HEK293T (cell line): ENCODE data around the gene TRIM49D1.
"Not testable (repeated sequence)": the region's sequence is repeated elsewhere in the genome, so short reads cannot be mapped to it uniquely, and the experiment has no call there.

ENCODE experiments used
- CTCF ChIA-PET: fragments of 350-600 bp; formaldehyde crosslinking; extraction: SDS; loops from one replicate; lab custom pipeline; 2021; ENCODE audit warnings: antibody characterized with exemption, inconsistent platforms; lab: Yijun Ruan, JAX
- POLR2A ChIA-PET: fragments of 350-600 bp; formaldehyde crosslinking; extraction: SDS; loops from one replicate; lab custom pipeline; 2020; ENCODE audit warnings: antibody characterized with exemption, inconsistent platforms; lab: Yijun Ruan, JAX
- DNase-seq: peaks from one replicate; pipeline ENCODE4 v3.0.0; 2012; ENCODE audit warnings: mixed read lengths; ENCODE audit errors: extremely low spot score
- ARNT ChIP-seq: fragments of 450-650 bp; IDR thresholded peaks from 2 replicates; pipeline ENCODE4 v1.6.1; 2017; ENCODE audit warnings: mild to moderate bottlenecking
- BHLHE40 ChIP-seq: fragments of 450-650 bp; IDR thresholded peaks from 2 replicates; pipeline ENCODE4 v1.6.1; 2016; ENCODE audit warnings: mild to moderate bottlenecking, moderate library complexity, borderline replicate concordance
- CTBP1 ChIP-seq: fragments of 450-650 bp; IDR thresholded peaks from 2 replicates; pipeline ENCODE4 v1.6.1; 2016; ENCODE audit warnings: borderline replicate concordance
- ELF4 ChIP-seq: fragments of 450-650 bp; IDR thresholded peaks from 2 replicates; pipeline ENCODE4 v1.6.1; 2017; ENCODE audit warnings: antibody characterized with exemption
- FOXA1 ChIP-seq: fragments of 450-650 bp; IDR thresholded peaks from 2 replicates; pipeline ENCODE4 v1.6.1; 2016; ENCODE audit warnings: mild to moderate bottlenecking
- FOXK2 ChIP-seq: fragments of 450-650 bp; IDR thresholded peaks from 2 replicates; pipeline ENCODE4 v1.6.1; 2016; ENCODE audit warnings: mild to moderate bottlenecking
- FOXM1 ChIP-seq: fragments of 450-650 bp; IDR thresholded peaks from 2 replicates; pipeline ENCODE4 v1.6.1; 2017; ENCODE audit warnings: mild to moderate bottlenecking, borderline replicate concordance
- HDGF ChIP-seq: fragments of 450-650 bp; IDR thresholded peaks from 2 replicates; pipeline ENCODE4 v1.6.1; 2017; ENCODE audit warnings: antibody characterized with exemption, borderline replicate concordance
- L3MBTL2 ChIP-seq: fragments of 450-650 bp; conservative IDR thresholded peaks from 2 replicates; pipeline ENCODE4 v1.6.1; 2016; ENCODE audit warnings: mild to moderate bottlenecking
- LEF1 ChIP-seq: fragments of 450-650 bp; IDR thresholded peaks from 2 replicates; pipeline ENCODE4 v1.6.1; 2017; ENCODE audit warnings: mild to moderate bottlenecking, borderline replicate concordance
- NFRKB ChIP-seq: fragments of 450-650 bp; IDR thresholded peaks from 2 replicates; pipeline ENCODE4 v1.6.1; 2016; ENCODE audit warnings: mild to moderate bottlenecking, moderate library complexity
- SP1 ChIP-seq: fragments of 450-650 bp; IDR thresholded peaks from 2 replicates; pipeline ENCODE4 v1.6.1; 2017
- SUZ12 ChIP-seq: fragments of 450-650 bp; IDR thresholded peaks from 2 replicates; pipeline ENCODE4 v1.6.1; 2016; ENCODE audit warnings: mild to moderate bottlenecking
- TARDBP ChIP-seq: fragments of 450-650 bp; IDR thresholded peaks from 2 replicates; pipeline ENCODE4 v1.6.1; 2016
- ZNF384 ChIP-seq: fragments of 450-650 bp; IDR thresholded peaks from 2 replicates; pipeline ENCODE4 v1.6.1; 2016
- TF ChIP-seq, protein P1 (sequence below): fragments of 450-650 bp; IDR thresholded peaks from 2 replicates; pipeline ENCODE4 v1.6.1; 2016

TRIM49D1 gene, protein sequence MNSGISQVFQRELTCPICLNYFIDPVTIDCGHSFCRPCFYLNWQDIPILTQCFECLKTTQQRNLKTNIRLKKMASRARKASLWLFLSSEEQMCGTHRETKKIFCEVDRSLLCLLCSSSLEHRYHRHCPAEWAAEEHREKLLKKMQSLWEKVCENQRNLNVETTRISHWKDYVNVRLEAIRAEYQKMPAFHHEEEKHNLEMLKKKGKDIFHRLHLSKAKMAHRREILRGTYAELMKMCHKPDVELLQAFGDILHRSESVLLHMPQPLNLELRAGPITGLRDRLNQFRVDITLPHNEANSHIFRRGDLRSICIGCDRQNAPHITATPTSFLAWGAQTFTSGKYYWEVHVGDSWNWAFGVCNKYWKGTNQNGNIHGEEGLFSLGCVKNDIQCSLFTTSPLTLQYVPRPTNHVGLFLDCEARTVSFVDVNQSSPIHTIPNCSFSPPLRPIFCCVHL

DNA sequence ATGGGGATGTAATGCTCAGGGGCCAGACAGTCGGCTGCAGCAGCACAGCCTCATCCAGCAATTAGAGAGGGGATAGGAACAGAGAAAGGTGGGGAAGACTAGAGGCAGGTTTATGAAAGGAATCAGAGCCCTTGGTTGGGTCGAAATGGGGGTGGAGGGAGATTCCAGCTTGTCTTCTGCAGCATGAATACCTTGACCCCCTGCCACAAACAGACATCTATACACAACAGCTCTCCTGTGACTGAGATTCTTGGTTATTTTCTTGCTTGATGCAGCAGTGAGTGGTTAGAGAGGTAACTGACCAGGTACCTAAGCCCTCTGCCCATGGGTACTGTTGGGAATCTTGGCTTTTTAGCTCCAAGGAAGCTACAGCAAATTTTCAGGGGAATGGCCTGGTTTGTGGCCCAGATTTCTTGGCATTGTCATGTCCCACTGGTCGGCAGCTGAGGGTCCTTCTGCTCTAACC is at the start of gene TRIM49D1:
TRIM49D1 (minus strand) TSS at position 51 of the 466 bp plus-strand sequence. CDS start 4,535 bp downstream, outside the sequence.
- CTCF ChIA-PET, result no interaction called here
- no peak for TF ChIP-seq L3MBTL2
- TF ChIP-seq FOXM1, result no peak
- TF ChIP-seq, protein P1, sequence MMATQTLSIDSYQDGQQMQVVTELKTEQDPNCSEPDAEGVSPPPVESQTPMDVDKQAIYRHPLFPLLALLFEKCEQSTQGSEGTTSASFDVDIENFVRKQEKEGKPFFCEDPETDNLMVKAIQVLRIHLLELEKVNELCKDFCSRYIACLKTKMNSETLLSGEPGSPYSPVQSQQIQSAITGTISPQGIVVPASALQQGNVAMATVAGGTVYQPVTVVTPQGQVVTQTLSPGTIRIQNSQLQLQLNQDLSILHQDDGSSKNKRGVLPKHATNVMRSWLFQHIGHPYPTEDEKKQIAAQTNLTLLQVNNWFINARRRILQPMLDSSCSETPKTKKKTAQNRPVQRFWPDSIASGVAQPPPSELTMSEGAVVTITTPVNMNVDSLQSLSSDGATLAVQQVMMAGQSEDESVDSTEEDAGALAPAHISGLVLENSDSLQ, result no peak
- no peak for TF ChIP-seq FOXK2
- TF ChIP-seq BHLHE40, result no peak
- TF ChIP-seq FOXA1, result no peak
- no peak for TF ChIP-seq HDGF
- no peak for TF ChIP-seq NFRKB
- TF ChIP-seq ARNT, result no peak
- no peak for TF ChIP-seq CTBP1
- no peak for TF ChIP-seq SUZ12
- no peak for TF ChIP-seq TARDBP
- no peak for TF ChIP-seq LEF1
- no peak for TF ChIP-seq SP1
- TF ChIP-seq ELF4, result no peak
- no peak for TF ChIP-seq ZNF384
- POLR2A ChIA-PET, result no interaction called here
- DNase-seq, result no peak

DNA sequence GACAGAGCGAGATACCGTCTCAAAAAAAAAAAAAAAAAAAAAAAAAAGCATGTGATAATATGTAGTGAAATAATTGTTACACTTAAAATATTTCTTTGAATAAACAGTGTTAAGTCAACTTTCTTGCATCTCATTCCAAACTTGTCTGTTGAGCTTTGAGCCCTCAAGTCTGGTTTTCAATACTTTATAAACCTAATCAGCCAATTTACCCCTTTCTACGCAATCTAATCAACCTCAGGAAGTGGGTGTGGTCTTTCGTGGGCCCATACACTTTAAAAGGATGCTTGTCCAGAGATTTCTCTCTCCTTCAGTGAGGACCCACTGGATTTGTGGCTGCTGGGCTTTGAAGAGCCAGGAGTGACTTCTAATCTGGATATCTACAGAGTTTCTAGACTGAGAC is 43.7 kb upstream of the TRIM49D1 start, which contains the start of gene TRIM64:
TRIM64 (plus strand) TSS at position 301 of the 400 bp plus-strand sequence. CDS start 2,467 bp downstream, outside the sequence.
- DNase-seq, CTCF ChIA-PET, POLR2A ChIA-PET: not testable (repeated sequence)

DNA sequence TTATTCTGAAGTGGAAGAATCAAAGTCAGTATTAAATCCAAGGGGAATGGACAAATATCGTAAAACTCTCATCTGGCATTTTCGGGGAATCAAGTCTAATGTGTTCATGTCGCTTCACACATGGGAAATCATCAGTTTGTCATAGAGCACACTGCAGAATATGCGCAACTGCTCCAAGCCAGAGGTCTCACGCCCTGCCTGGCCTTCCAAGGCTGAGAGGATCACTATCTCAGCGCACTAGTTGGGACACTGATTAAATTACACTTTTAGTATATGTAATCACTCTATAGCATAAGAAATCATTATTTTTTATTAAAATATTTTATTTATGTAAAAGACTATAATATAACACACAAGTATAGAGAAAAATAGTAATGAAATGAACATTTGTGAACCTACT is 38.8 kb upstream of the TRIM49D1 start:
- POLR2A ChIA-PET, CTCF ChIA-PET, DNase-seq: not testable (repeated sequence)

DNA sequence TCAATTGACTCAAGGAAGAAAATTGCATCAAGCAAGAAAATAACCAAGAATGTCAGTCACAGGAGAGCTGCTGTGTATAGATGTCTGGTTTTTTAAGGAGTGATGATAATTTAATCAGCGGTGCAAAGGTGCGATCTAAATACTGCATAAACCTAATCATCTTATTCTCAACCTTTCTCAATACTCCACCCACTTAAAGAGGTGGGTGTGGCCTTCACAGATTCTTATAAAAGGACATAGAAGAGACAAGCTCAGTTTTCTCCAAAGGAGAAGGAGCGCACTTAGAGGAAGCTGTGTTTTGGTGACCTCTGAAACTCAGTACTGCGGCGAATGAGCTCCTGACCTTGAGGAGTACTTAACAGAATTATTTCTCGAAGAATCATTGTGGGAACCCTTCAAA is 1.7 kb upstream of the TRIM49D1 start, which contains the start of gene TRIM49D2:
TRIM49D2 (plus strand) TSS at position 301 of the 400 bp plus-strand sequence. CDS start 2,698 bp downstream, outside the sequence.
- POLR2A ChIA-PET, DNase-seq, CTCF ChIA-PET: not testable (repeated sequence)

DNA sequence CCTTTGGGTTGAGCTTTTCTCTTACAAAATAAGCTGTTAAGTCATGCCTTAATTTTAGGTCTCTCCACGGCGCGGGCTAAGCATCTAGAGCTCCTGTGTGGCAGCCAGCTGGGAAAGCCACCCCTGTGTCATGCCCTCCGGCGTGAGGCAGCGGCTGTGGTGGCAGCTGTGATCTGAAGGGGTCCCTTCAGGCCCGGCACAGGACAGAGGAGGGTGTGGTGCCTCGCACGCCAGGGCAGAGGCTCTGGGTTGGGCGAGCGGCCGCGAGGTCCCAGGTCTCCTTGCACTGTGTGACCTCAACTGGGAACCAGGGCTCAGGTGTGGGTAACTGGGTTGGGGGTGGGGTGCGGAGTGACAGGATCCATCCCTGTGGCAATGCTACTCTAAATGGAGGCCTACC is 21.2 kb downstream of the TRIM49D1 start:
- POLR2A ChIA-PET, CTCF ChIA-PET, DNase-seq: not testable (repeated sequence)

DNA sequence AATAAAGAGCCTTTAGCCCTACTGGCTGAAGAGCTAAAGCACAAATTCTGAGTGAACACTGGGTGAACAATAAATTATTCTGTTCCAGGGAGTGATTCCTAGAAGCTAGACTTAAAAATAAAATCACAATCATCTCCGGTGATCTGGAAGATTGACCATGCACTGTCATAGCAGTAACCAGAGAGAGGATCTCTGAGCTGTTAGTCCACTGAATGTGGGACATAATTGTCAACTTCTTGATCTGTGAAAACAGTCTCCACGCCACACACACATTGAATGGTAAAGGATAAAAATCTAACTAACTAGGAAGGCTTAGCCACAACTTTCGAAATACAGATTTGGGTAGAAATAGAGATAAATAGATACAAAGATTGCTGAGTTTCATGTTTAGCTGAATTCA is 28.8 kb downstream of the TRIM49D1 start:
- CTCF ChIA-PET, DNase-seq, POLR2A ChIA-PET: not testable (repeated sequence)

DNA sequence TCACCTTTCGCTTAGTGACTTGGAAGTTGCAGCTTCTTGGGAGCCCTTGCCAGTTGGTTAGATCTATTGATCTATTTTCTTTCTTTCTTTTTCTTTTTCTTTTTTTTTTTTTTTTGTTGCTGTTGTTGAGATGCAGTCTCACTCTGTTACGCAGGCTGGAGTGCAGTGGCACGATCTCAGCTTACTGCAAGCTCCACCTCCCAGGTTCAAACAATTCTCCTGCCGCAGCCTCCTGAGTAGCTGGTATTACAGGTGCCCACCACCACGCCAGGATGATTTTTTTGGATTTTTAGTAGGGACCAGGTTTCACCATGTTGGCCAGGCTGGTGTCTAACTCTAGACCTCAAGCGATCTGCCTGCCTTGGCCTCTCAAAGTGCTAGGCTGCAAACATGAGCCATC is 44.5 kb downstream of the TRIM49D1 start:
- POLR2A ChIA-PET, DNase-seq, CTCF ChIA-PET: not testable (repeated sequence)

DNA sequence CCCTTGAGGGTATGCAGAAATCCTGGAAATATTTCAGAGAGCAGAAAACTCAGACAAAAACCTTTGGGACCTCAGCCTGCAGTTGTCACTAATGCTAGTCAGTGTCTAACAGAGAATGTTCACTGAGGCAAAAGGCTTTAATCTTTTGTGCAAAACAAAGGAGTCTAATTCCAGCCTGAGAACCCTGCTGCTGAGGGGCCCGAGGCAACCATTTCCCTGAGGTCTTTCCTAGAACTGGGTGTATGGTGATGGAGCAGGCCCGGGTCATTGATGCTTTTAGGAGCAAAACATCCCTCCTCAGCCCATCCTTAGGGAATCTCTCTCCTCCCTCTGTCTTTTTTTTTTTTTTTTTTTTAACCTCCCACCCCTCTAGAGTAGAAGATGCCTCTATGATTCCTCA is 49.5 kb downstream of the TRIM49D1 start:
- POLR2A ChIA-PET, DNase-seq, CTCF ChIA-PET: not testable (repeated sequence)

DNA sequence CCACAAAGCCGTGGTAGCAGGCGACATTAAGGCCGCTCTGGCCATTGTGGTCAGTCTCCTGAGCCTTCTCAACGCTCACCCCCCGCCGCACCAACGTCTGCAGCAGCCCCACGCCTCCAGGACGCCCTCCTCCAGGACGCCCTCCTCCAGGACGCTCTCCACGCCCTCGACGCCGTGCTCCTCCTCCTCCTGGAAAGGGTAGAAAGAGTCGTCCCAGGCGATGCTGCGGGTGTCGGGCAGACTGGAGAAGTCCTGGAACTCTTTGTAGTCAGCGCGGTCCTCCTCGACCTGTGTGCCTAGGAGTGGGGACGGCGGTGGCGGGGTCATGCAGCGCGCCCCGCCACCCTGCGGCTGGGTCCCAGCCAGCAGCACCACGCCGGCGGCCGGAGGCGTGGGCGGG is 56.8 kb downstream of the TRIM49D1 start:
- CTCF ChIA-PET, POLR2A ChIA-PET, DNase-seq: not testable (repeated sequence)

DNA sequence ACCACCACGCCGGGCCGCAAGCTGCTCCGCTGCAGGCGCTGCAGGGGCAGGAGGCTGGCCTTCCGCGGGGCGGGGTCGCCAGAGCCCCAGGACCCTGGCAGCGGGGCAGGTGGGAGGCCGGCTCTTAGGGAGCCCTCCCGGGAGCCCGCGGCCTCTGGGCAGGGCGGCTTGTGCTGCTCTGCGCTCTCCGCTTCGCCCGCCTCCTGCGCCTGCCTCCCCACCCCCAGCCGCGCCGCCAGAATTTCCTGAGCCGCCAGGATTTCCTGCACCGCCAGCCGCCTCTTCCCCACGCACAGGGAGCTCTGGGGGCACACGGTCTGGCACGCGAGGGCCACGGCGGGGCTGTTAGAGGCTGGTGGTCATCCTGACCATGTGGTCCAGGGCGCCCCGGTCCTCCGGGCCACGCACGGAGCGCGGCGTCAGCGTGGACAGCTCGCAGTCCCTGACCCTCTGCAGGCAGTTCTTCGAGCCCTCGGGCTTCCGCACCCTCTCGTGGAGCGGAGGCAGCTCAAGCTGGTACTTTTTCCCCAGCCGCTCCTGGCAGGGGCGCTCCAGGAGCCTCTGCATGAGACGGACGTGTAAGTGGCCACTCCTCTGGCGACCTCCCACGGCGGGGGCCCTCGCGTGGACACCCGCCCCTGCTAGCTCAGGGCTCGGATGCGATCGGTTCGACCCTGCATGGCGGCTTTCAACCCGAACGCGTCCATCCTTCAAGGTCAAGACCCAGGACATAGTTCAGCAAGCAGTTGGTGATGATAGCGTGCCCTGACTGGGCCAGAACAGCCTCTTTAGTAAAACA is 57.9 kb downstream of the TRIM49D1 start:
- POLR2A ChIA-PET, DNase-seq, CTCF ChIA-PET: not testable (repeated sequence)
